Spleen (tissue), 11 donors: ENCODE measurements around the gene PTMS. TPM values are rescaled to one million over a fixed set of nuclear protein-coding genes. Genes with fewer than 3 reads are reported as not detected.

Experiments
- DNase-seq: peaks from one replicate; pipeline ENCODE4 v3.0.0-alpha.2; 2020
- H3K27ac ChIP-seq, 8 donors: fragments of 200-600 bp; sonication (generic) in 7 of 8; 1 replicate in 4 of 8; 2 replicates in 4 of 8; pipeline versions ENCODE4 v1.5.0 to v1.8.0; 2016 to 2021; ENCODE audit warnings: inconsistent platforms in 4 of 8, mild to moderate bottlenecking in 4 of 8, moderate library complexity in 1 of 8
- H3K27me3 ChIP-seq, 7 donors: fragments of 200-600 bp; sonication (generic) in 6 of 7; replicated peaks in 1 of 7; 1 replicate in 4 of 7; 2 replicates in 3 of 7; pipeline versions ENCODE4 v1.5.0 to v1.8.0; 2016 to 2021; ENCODE audit warnings: inconsistent platforms in 3 of 7, mild to moderate bottlenecking in 1 of 7
- H3K36me3 ChIP-seq, 6 donors: fragments of 200-600 bp; sonication (generic) in 5 of 6; 1 replicate in 4 of 6; 2 replicates in 2 of 6; pipeline versions ENCODE4 v1.5.0 to v1.8.0; 2016 to 2021; ENCODE audit warnings: inconsistent platforms in 2 of 6
- H3K4me1 ChIP-seq, 6 donors: fragments of 200-600 bp; sonication (generic) in 5 of 6; 1 replicate in 3 of 6; 2 replicates in 3 of 6; pipeline versions ENCODE4 v1.5.0 to v1.8.0; 2016 to 2021; ENCODE audit warnings: inconsistent platforms in 3 of 6
- H3K4me3 ChIP-seq, 8 donors: fragments of 200-600 bp; sonication (generic) in 7 of 8; 1 replicate in 4 of 8; 2 replicates in 4 of 8; pipeline versions ENCODE4 v1.5.0 to v1.8.0; 2016 to 2021; ENCODE audit warnings: inconsistent platforms in 4 of 8, mild to moderate bottlenecking in 4 of 8, moderate library complexity in 2 of 8
- H3K9me3 ChIP-seq, 8 donors: fragments of 200-600 bp; sonication (generic) in 7 of 8; 1 replicate in 4 of 8; 2 replicates in 4 of 8; pipeline versions ENCODE4 v1.5.0 to v1.8.0; 2016 to 2021; ENCODE audit warnings: inconsistent platforms in 4 of 8
- CTCF ChIP-seq, 11 experiments: fragments of 200-600 bp in 7 of 11; fragments of 450-650 bp in 4 of 11; sonication (generic) in 4 of 11; IDR thresholded peaks in 8 of 11; conservative IDR thresholded peaks in 3 of 11; 1 replicate in 7 of 11; 2 replicates in 4 of 11; pipeline versions ENCODE4 v1.4.0 to v1.8.0; 2016 to 2021; ENCODE audit warnings: antibody characterized with exemption in 11 of 11, inconsistent platforms in 4 of 11, mild to moderate bottlenecking in 1 of 11
- POLR2A ChIP-seq, 3 donors: fragments of 450-650 bp; IDR thresholded peaks; one replicate each; pipeline ENCODE4 v1.5.1; 2017; ENCODE audit warnings: antibody characterized with exemption in 3 of 3, mild to moderate bottlenecking in 1 of 3
- POLR2AphosphoS5 ChIP-seq, 3 donors: sonication (generic); formaldehyde crosslinking; IDR thresholded peaks; one replicate each; pipeline ENCODE4 v1.5.1; 2017; ENCODE audit warnings: antibody characterized with exemption in 3 of 3
- WGBS, 5 donors: extraction: QIAGEN DNeasy Blood & Tissue Kit in 3 of 5; methylation state at CpG; one replicate each; pipeline versions ENCODE4 v1.1.5 to v1.1.7; 2013 to 2018; 5-methylcytosine and 5-hydroxymethylcytosine counted together
- intact Hi-C: fragments of 100-400 bp; cut with DNase I; formaldehyde crosslinking; loops from one replicate; pipeline ENCODE4 v1.15.0; 2023; ENCODE audit warnings: low total_unique reads
- polyA plus RNA-seq, 3 donors: library from polyadenylated mRNA; stranded (reverse); fragments of 200-250 nt; gene quantifications; one replicate each; pipeline ENCODE4 v1.2.1, GENCODE V29; 2013
- total RNA-seq, 7 donors: library from RNA; depleted of rRNA in 3 of 7; stranded (reverse); fragments of >200 nt in 3 of 7; fragmentation: NEBNext Ultra II Directional in 4 of 7; extraction: Animal tissue kit (Norgen Biotek cat#: 25700) in 4 of 7; gene quantifications; one replicate each; pipeline versions ENCODE4 v1.1.0 to v1.2.1, GENCODE V29; 2016 to 2021
- donor health status: healthy with polysubstance abuse.
- donor health status: DM: no; HTN: no; CAD: no; lungs with moderate emphysema.
- donor health status: DM: no; HTN: no; CAD: no.
- donor health status: Bipolar disorder and iron deficiency.
- donor health status: healthy.
- donor health status: DM: no; HTN: no; CAD: no.
- donor health status: DM: yes; HTN: yes; CAD: no.

The PTMS gene
- total and polyA plus RNA-seq, 10 donors, result 47.4 to 169 (median 89.2) TPM

GRCh38 chr12:6780573-6780972, 14.4 kb downstream of the PTMS start:
- H3K9me3 ChIP-seq, result no peaks in the 10 kb centered on the region
- intact Hi-C loops, result no loop called here
- peaks cover 0 to 28% (median 0%) of the 10 kb centered on the region in 7 donors for H3K27me3 ChIP-seq
- 69 to 82% (median 77%) methylated on average over 6 of the region's 6 CpGs for WGBS, 5 donors
- H3K4me3 ChIP-seq, result no peak overlapping the region
- H3K27ac ChIP-seq, result no peak overlapping the region
- DNase-seq, result no peak
- TF ChIP-seq POLR2A (IDR thresholded peaks at IDR 0.05), result no peak
- no peak for TF ChIP-seq CTCF (IDR thresholded peaks at IDR 0.05 in 8 of 11, conservative IDR thresholded peaks at IDR 0.05 in 3 of 11)
- TF ChIP-seq POLR2AphosphoS5 (IDR thresholded peaks at IDR 0.05), result no peak
- peaks cover 0 to 5% (median 0%) of the 10 kb centered on the region in 6 donors for H3K36me3 ChIP-seq
- peaks cover 3 to 40% (median 23%) of the 10 kb centered on the region in 6 donors for H3K4me1 ChIP-seq

- intact Hi-C loops, result no loop called here
- Histone ChIP-seq H3K4me3 (no peak overlapping the region), H3K27me3 (peaks cover 0 to 15% (median 0%) of the 10 kb centered on the region in 7 donors), H3K36me3 (peaks cover 0 to 3% (median 0%) of the 10 kb centered on the region in 6 donors), H3K9me3 (no peaks in the 10 kb centered on the region), H3K27ac (no peak overlapping the region), H3K4me1 (peaks cover 3 to 48% (median 30%) of the 10 kb centered on the region in 6 donors)
- WGBS, 5 donors, result 73 to 89% (median 85%) methylated on average over 6 of the region's 6 CpGs
- DNase-seq, result no peak
- TF ChIP-seq CTCF (IDR thresholded peaks at IDR 0.05 in 8 of 11, conservative IDR thresholded peaks at IDR 0.05 in 3 of 11) (no peak), POLR2AphosphoS5 (IDR thresholded peaks at IDR 0.05) (no peak), POLR2A (IDR thresholded peaks at IDR 0.05) (no peak)
These were observed 16.0 kb downstream of the PTMS start for GRCh38 chr12:6782119-6782518.

GRCh38 chr12:6782850-6783566, 16.8 kb downstream of the PTMS start:
- DNase-seq, result no peak
- 50 to 73% (median 66%) methylated on average over 8 to 10 of the region's 10 CpGs for WGBS, 5 donors
- TF ChIP-seq POLR2A (IDR thresholded peaks at IDR 0.05) (no peak), CTCF (IDR thresholded peaks at IDR 0.05 in 8 of 11, conservative IDR thresholded peaks at IDR 0.05 in 3 of 11) (no peak), POLR2AphosphoS5 (IDR thresholded peaks at IDR 0.05) (no peak)
- no peak overlapping the region for H3K27ac ChIP-seq
- H3K4me3 ChIP-seq, result no peak overlapping the region
- peaks cover 0 to 6% (median 0%) of the 10 kb centered on the region in 7 donors for H3K27me3 ChIP-seq
- H3K4me1 ChIP-seq, result peaks cover 3 to 48% (median 30%) of the 10 kb centered on the region in 6 donors
- H3K36me3 ChIP-seq, result no peaks in the 10 kb centered on the region
- no peaks in the 10 kb centered on the region for H3K9me3 ChIP-seq
- intact Hi-C loops, result no loop called here

GRCh38 chr12:6783828-6784227, 17.7 kb downstream of the PTMS start:
- TF ChIP-seq POLR2AphosphoS5 (IDR thresholded peaks at IDR 0.05) (no peak), CTCF (IDR thresholded peaks at IDR 0.05 in 8 of 11, conservative IDR thresholded peaks at IDR 0.05 in 3 of 11) (no peak), POLR2A (IDR thresholded peaks at IDR 0.05) (no peak)
- Histone ChIP-seq H3K9me3 (no peaks in the 10 kb centered on the region), H3K4me1 (peaks cover 0 to 47% (median 24%) of the 10 kb centered on the region in 6 donors), H3K27me3 (no peaks in the 10 kb centered on the region), H3K27ac (no peak overlapping the region), H3K4me3 (no peak overlapping the region), H3K36me3 (no peaks in the 10 kb centered on the region)
- no peak for DNase-seq
- intact Hi-C loops, result no loop called here
- 86 to 90% (median 88%) methylated on average over 9 of the region's 9 CpGs for WGBS, 5 donors
